Measurements from ENCODE around the gene NRN1. TPM values are rescaled to one million over a fixed set of nuclear protein-coding genes. Genes with fewer than 3 reads are reported as not detected.

NRN1 gene
- total and polyA plus RNA-seq, 2 donors (not counting 1 experiment from before 2014, with no cell fraction given) = 0.12 TPM; not detected in 1

DNA sequence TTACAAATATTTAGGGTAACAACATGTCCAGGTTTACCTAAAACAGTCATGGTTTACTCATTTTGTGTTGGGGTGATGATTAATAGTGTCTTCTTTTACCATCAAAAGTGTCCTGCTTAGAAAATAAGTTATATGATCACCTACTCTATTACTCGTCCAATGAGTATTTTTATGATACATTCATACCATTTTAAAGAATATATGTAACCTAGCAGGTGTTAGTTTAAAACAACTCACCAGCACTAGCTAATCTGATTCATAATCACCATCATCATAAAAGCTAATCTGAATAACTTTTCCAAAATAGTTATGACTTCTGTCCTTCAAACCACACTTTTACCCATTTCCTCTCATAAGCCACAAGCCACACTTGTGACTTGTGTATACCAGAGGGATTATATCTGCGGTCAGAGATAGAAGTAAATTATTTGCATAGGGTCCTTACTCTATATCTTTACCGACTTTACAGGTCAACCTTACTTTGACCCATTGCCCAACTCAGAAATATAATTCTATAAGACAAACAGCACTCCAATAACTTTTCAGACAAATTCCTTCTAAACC, 33.3 kb upstream of the NRN1 start:
- no peaks in the 10 kb centered on the region for H3K36me3 ChIP-seq (ENCODE audit: control insufficient read depth, insufficient read depth, low read length)
- no peaks in the 10 kb centered on the region for H3K27me3 ChIP-seq (ENCODE audit: control insufficient read depth, insufficient read depth, low read length)
- H3K4me2 ChIP-seq (ENCODE audit: extremely low read depth, insufficient read depth, low read length) = no peak overlapping the region
- no peaks in the 10 kb centered on the region for H3K79me2 ChIP-seq (ENCODE audit: control insufficient read depth, insufficient read depth, low read length)
- H3K9ac ChIP-seq (ENCODE audit: insufficient read depth, low read length) = no peak overlapping the region
- DNase-seq (ENCODE audit: low read depth in 2 of 2) = no peak
- H3K4me1 ChIP-seq (ENCODE audit: control insufficient read depth, extremely low read depth, insufficient read depth, low read length) = no peaks in the 10 kb centered on the region
- H4K20me1 ChIP-seq (ENCODE audit: control insufficient read depth, extremely low read depth, insufficient read depth, low read length) = no peaks in the 10 kb centered on the region
- no peaks in the 10 kb centered on the region for H3K9me3 ChIP-seq (ENCODE audit: control insufficient read depth, insufficient read depth, low read depth, low read length)
- no peak for TF ChIP-seq CTCF (conservative IDR thresholded peaks at IDR 0.05 in 1 of 2, IDR thresholded peaks at IDR 0.05 in 1 of 2; ENCODE audit: low read depth in 1 of 2, low read length in 2 of 2)
- no peak overlapping the region for H3K27ac ChIP-seq (ENCODE audit: insufficient read depth, low read length)
- H2AFZ ChIP-seq (ENCODE audit: low read length) = no peak overlapping the region
- H3K4me3 ChIP-seq (replicated peaks in 1 of 4; ENCODE audit: control extremely low read depth in 1 of 4, insufficient read depth in 1 of 4, low read depth in 3 of 4, low read length in 4 of 4) = no peak overlapping the region

- H3K4me3 ChIP-seq (replicated peaks in 1 of 4; ENCODE audit: control extremely low read depth in 1 of 4, insufficient read depth in 1 of 4, low read depth in 3 of 4, low read length in 4 of 4) = no peak overlapping the region
- H2AFZ ChIP-seq (ENCODE audit: low read length) = no peak overlapping the region
- no peak for TF ChIP-seq CTCF (conservative IDR thresholded peaks at IDR 0.05 in 1 of 2, IDR thresholded peaks at IDR 0.05 in 1 of 2; ENCODE audit: low read depth in 1 of 2, low read length in 2 of 2)
- no peak for TF ChIP-seq EZH2 (IDR thresholded peaks at IDR 0.05; ENCODE audit: low read length, missing control alignments)
- H3K36me3 ChIP-seq (ENCODE audit: control insufficient read depth, insufficient read depth, low read length) = no peaks in the 10 kb centered on the region
- no peak overlapping the region for H3K9ac ChIP-seq (ENCODE audit: insufficient read depth, low read length)
- no peak overlapping the region for H3K27ac ChIP-seq (ENCODE audit: insufficient read depth, low read length)
- no peaks in the 10 kb centered on the region for H3K9me3 ChIP-seq (ENCODE audit: control insufficient read depth, insufficient read depth, low read depth, low read length)
- H3K4me1 ChIP-seq (ENCODE audit: control insufficient read depth, extremely low read depth, insufficient read depth, low read length) = no peaks in the 10 kb centered on the region
- H3K79me2 ChIP-seq (ENCODE audit: control insufficient read depth, insufficient read depth, low read length) = no peaks in the 10 kb centered on the region
- DNase-seq (ENCODE audit: low read depth in 2 of 2) = no peak
- no peaks in the 10 kb centered on the region for H4K20me1 ChIP-seq (ENCODE audit: control insufficient read depth, extremely low read depth, insufficient read depth, low read length)
- H3K27me3 ChIP-seq (ENCODE audit: control insufficient read depth, insufficient read depth, low read length) = no peaks in the 10 kb centered on the region
- H3K4me2 ChIP-seq (ENCODE audit: extremely low read depth, insufficient read depth, low read length) = no peak overlapping the region
These were observed 30.5 kb upstream of the NRN1 start for GRCh38 chr6:6037179-6037578.

- Histone ChIP-seq H3K4me2 (ENCODE audit: extremely low read depth, insufficient read depth, low read length) (no peak overlapping the region), H3K27me3 (ENCODE audit: control insufficient read depth, insufficient read depth, low read length) (no peaks in the 10 kb centered on the region), H4K20me1 (ENCODE audit: control insufficient read depth, extremely low read depth, insufficient read depth, low read length) (no peaks in the 10 kb centered on the region), H3K27ac (ENCODE audit: insufficient read depth, low read length) (no peak overlapping the region), H3K4me3 (replicated peaks in 1 of 4; ENCODE audit: control extremely low read depth in 1 of 4, insufficient read depth in 1 of 4, low read depth in 3 of 4, low read length in 4 of 4) (no peak overlapping the region), H3K9ac (ENCODE audit: insufficient read depth, low read length) (no peak overlapping the region), H3K36me3 (ENCODE audit: control insufficient read depth, insufficient read depth, low read length) (no peaks in the 10 kb centered on the region), H3K79me2 (ENCODE audit: control insufficient read depth, insufficient read depth, low read length) (no peaks in the 10 kb centered on the region), H3K4me1 (ENCODE audit: control insufficient read depth, extremely low read depth, insufficient read depth, low read length) (no peaks in the 10 kb centered on the region), H3K9me3 (ENCODE audit: control insufficient read depth, insufficient read depth, low read depth, low read length) (no peaks in the 10 kb centered on the region), H2AFZ (ENCODE audit: low read length) (no peak overlapping the region)
- DNase-seq (ENCODE audit: low read depth in 2 of 2) = no peak
- TF ChIP-seq EZH2 (IDR thresholded peaks at IDR 0.05; ENCODE audit: low read length, missing control alignments) = no peak
- no peak for TF ChIP-seq CTCF (conservative IDR thresholded peaks at IDR 0.05 in 1 of 2, IDR thresholded peaks at IDR 0.05 in 1 of 2; ENCODE audit: low read depth in 1 of 2, low read length in 2 of 2)
These were observed 27.1 kb upstream of the NRN1 start for GRCh38 chr6:6033858-6034257.
